ENCODE measurements around the gene SMG5.

SMG5 gene

GRCh38 chr1:156266051-156266450 lies 16.6 kb downstream of the SMG5 start:
- Histone ChIP-seq H3K27me3 (replicated peaks; ENCODE audit: control insufficient read depth, insufficient read depth, low read length) (no peaks in the 10 kb centered on the region), H3K36me3 (ENCODE audit: control insufficient read depth, insufficient read depth, low read length) (peaks cover 45% of the 10 kb centered on the region), H3K4me3 (replicated peaks; ENCODE audit: low read depth, low read length) (no peak overlapping the region)
- TF ChIP-seq CTCF (IDR thresholded peaks at IDR 0.05; ENCODE audit: insufficient read depth, low read length, poor library complexity, severe bottlenecking) = no peak
- no peak for DNase-seq (ENCODE audit: extremely low read depth, insufficient read length)

GRCh38 chr1:156263288-156263655 lies 19.4 kb downstream of the SMG5 start:
- H3K27me3 ChIP-seq (replicated peaks; ENCODE audit: control insufficient read depth, insufficient read depth, low read length) = no peaks in the 10 kb centered on the region
- no peak overlapping the region for H3K4me3 ChIP-seq (replicated peaks; ENCODE audit: low read depth, low read length)
- DNase-seq (ENCODE audit: extremely low read depth, insufficient read length) = no peak
- TF ChIP-seq CTCF (IDR thresholded peaks at IDR 0.05; ENCODE audit: insufficient read depth, low read length, poor library complexity, severe bottlenecking) = no peak
- peaks cover 61% of the 10 kb centered on the region for H3K36me3 ChIP-seq (ENCODE audit: control insufficient read depth, insufficient read depth, low read length)

GRCh38 chr1:156262461-156263287 lies 20.0 kb downstream of the SMG5 start:
- DNase-seq (ENCODE audit: extremely low read depth, insufficient read length) = no peak
- Histone ChIP-seq H3K27me3 (replicated peaks; ENCODE audit: control insufficient read depth, insufficient read depth, low read length) (no peaks in the 10 kb centered on the region), H3K36me3 (ENCODE audit: control insufficient read depth, insufficient read depth, low read length) (peaks cover 62% of the 10 kb centered on the region), H3K4me3 (replicated peaks; ENCODE audit: low read depth, low read length) (no peak overlapping the region)
- no peak for TF ChIP-seq CTCF (IDR thresholded peaks at IDR 0.05; ENCODE audit: insufficient read depth, low read length, poor library complexity, severe bottlenecking)

GRCh38 chr1:156260896-156261295 lies 21.7 kb downstream of the SMG5 start:
- no peak for DNase-seq (ENCODE audit: extremely low read depth, insufficient read length)
- H3K27me3 ChIP-seq (replicated peaks; ENCODE audit: control insufficient read depth, insufficient read depth, low read length) = no peaks in the 10 kb centered on the region
- H3K36me3 ChIP-seq (ENCODE audit: control insufficient read depth, insufficient read depth, low read length) = peaks cover 53% of the 10 kb centered on the region
- no peak for TF ChIP-seq CTCF (IDR thresholded peaks at IDR 0.05; ENCODE audit: insufficient read depth, low read length, poor library complexity, severe bottlenecking)
- H3K4me3 ChIP-seq (replicated peaks; ENCODE audit: low read depth, low read length) = no peak overlapping the region

GRCh38 chr1:156259805-156260204 lies 22.8 kb downstream of the SMG5 start:
- no peak for DNase-seq (ENCODE audit: extremely low read depth, insufficient read length)
- Histone ChIP-seq H3K27me3 (replicated peaks; ENCODE audit: control insufficient read depth, insufficient read depth, low read length) (no peaks in the 10 kb centered on the region), H3K4me3 (replicated peaks; ENCODE audit: low read depth, low read length) (no peak overlapping the region), H3K36me3 (ENCODE audit: control insufficient read depth, insufficient read depth, low read length) (peaks cover 47% of the 10 kb centered on the region)
- peak; percentile 11 for TF ChIP-seq CTCF (IDR thresholded peaks at IDR 0.05; ENCODE audit: insufficient read depth, low read length, poor library complexity, severe bottlenecking)
